GM12873 (cell line): ENCODE results near the gene AVP.

Experiments
- TF ChIP-seq, protein P1 (sequence below): IDR thresholded peaks from 2 replicates; pipeline ENCODE4 v1.5.1; 2012; ENCODE audit warnings: low read depth, mild to moderate bottlenecking, moderate library complexity, low read length, control low read depth; ENCODE audit not compliant: insufficient read depth; ENCODE audit errors: missing control alignments

AVP gene

DNA sequence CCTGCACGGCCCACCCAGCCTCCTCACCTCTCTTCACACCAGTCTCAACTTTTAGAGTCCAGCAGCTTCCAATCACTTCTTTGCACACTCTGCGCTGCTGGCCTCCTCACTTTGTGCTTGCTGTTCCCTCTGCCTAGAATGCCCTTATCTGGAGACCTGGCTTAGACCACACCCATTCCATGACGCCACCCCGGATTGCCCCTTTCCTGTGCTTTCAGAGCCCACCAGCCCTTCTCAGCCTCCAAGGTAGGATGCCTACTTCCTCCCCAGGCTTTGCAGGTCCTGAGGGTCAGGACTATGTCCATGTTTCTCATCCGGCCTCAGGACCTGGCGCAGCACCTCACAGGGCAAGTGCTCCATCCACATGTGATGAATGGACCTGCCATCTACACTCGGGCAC lies 27.0 kb upstream of the AVP start:
- TF ChIP-seq, protein P1, sequence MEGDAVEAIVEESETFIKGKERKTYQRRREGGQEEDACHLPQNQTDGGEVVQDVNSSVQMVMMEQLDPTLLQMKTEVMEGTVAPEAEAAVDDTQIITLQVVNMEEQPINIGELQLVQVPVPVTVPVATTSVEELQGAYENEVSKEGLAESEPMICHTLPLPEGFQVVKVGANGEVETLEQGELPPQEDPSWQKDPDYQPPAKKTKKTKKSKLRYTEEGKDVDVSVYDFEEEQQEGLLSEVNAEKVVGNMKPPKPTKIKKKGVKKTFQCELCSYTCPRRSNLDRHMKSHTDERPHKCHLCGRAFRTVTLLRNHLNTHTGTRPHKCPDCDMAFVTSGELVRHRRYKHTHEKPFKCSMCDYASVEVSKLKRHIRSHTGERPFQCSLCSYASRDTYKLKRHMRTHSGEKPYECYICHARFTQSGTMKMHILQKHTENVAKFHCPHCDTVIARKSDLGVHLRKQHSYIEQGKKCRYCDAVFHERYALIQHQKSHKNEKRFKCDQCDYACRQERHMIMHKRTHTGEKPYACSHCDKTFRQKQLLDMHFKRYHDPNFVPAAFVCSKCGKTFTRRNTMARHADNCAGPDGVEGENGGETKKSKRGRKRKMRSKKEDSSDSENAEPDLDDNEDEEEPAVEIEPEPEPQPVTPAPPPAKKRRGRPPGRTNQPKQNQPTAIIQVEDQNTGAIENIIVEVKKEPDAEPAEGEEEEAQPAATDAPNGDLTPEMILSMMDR = no peak

DNA sequence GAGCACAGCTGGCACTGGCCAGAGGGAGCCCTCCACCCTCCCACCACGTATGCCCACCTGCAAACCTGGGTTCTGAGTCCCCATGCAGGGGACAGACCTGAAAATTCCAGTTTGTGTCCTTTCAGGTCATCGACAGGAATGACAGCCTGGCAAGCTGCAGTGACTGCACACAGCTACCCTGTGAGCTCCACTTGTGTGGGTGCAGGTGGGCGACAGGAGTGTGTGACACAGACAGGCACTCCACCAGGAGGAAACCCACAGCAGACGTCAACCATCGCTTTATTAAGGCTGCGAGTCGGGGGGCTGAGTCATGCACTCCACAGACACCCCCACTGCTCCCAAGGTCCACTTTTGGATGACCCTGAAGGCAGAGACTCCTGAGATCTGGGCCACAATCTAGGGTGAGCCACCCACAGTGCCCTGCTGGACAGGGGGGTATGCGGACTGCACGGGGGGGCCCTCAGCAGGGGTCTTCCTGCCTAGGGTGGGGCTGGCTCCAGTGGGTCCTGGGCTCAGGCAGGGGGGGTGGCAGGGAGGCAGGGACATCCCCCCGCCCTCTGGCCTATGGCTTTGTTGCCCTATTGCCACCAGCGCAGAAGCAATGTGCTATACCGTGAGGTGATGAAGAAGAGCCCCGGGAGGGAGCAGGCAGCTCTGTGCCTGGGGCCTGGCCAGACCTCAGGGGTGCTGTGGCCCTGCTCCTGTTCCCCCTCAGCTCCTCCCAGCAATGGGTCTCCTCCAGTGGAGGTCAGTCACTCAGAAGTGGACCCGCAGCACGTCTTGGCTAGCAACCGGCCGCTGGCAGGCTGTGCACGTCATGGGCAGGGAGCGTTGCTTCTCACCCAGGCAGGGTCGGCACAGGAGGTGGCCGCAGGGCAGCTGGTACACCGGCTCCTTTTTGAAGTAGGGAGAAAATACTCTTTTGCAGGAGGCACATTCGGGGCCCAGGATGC lies 25.1 kb upstream of the AVP start:
- TF ChIP-seq, protein P1 = no peak

DNA sequence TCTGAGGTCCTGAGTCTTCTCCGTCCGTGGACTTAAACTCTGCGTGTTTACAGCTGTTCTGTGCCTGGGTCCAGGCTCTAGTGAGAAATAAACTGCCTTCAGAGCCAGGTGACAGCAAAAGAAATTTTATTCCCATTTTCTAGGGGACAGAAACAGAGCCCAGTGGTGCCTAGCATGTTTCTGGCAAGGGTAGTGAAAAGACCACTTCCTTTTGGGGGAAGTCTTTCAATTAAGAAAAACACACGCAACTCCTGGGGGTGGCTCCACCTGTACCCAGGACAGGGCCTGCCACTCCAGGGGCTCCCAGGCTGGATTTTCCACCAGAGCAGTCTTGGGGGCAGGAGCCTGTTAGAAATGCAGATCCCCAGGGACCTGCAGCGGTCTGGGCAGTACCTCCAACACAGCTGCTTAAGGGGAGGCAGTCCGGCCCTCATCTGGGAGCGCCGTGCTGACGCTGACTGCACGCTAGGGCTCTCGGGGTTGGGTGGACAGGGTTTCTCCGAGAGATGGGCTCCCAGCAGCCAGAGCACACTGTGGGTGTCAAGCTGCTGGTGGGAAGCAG lies 23.0 kb upstream of the AVP start:
- TF ChIP-seq, protein P1 = no peak

DNA sequence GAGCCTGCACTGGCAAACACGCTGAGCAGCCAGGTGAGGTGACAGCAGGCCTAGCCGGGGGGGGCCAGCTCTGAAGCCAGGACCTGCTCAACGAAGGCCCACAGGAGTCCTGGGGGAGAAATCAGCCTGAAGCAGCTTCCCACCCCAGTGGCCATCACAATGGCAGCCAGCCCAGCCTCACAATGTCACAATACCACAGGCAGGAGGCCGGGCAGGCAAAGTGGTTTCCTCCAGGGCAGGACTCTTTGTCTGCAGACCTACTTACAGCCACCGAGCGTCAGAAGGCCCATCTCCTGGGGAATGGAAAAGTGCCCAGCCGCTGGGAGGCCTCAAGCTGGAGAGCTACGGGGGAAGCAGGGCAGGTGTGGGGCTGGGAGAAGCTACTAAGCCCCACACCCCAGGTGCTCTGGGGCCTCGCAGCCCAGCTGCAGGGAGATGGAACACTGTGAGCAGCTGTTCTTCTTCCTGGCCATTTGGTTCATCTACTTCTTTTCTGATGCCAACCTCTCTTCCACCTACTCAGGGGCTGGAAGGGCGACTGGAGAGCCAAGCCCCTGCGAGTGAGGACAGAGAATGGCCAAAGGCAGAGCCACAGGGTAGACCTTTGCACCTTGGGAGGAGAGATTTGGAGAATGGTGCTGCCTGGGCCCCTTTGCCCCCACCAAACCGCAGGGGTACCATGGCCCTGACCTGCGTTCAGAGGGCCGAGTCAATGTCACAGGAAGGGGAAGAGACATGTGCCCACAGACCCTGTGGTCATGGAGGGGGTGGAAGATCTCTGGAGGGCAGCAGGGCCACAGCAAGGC lies 22.3 kb upstream of the AVP start:
- TF ChIP-seq, protein P1 = no peak

DNA sequence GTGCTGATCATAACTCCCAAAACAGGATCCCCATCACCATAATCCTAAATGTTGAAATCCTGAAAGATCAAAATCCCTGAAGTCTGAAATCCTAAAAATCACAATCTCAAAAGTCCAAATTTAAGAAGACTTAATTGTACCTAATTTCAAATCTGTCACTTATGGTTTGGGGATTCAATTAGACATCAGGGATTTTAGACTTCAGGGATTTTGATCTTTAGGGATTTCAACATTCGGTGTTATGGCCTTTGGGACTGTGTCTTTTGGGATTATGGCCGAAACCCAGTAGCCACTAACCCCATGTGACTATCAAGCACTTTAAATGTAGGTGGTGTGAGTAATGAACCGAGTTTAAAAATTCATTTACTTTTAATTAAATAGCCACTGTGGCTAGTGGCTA lies 21.7 kb upstream of the AVP start:
- TF ChIP-seq, protein P1 = no peak

DNA sequence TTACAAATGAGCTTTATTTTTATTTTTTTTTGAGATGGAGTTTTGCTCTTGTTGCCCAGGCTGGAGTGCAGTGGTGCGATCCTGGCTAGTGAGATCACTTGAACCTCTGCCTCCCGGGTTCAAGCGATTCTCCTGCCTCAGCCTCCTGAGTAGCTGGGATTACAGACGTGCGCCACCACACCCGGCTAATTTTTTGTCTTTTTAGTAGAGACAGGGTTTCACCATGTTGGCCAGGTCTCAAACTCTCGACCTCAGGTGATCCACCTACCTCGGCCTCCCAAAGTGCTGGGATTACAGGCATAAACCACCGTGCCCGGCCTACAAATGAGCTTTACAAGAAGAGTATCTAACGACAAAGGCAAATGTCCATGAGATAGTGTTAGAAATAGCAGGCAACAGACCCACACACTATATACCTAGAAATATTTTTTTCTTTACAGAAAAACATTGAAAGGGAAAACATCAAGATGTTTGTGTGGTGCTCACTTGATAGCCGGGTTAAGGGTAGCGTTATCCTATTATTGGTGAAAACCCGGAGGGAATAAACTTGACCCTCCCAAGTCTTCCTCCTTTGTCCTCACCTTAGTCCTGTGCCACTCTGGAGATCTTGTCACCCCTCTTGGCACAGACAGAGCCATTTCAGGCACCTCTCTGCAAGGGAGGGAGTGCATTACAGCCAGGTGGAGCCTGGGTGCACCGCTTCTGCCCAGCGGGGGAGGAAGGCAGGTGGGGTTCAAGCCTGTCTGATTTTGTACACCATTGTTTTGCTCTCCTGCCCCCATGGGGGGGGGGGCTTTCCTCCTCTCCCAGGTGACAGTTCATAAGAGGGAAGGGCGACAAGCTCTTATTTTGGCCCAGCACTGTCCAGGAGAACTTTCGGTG lies 21.0 kb upstream of the AVP start:
- TF ChIP-seq, protein P1 = no peak
